HCT116 (cell line): ENCODE data around the gene ABHD12. TPM values are rescaled to one million over a fixed set of nuclear protein-coding genes. Genes with fewer than 3 reads are reported as not detected.

Experiments
- ATAC-seq: fragments of 200-7000 bp; cut with Tn5 transposase; 2 replicates; pipeline ENCODE4 v1.9.1; 2020; ENCODE audit warnings: mild to moderate bottlenecking, moderate library complexity
- BruUV-seq: library from RNA; stranded (reverse); fragments of 400-500 nt; replicated peaks from 2 replicates; lab custom pipeline; 2021; lab: Mats Ljungman, UMichigan
- CTCF ChIA-PET: fragments of 300-600 bp; sonication (Branson Sonifier 250); formaldehyde crosslinking; loops from one replicate; lab custom pipeline; 2021; ENCODE audit warnings: antibody characterized with exemption; lab: Charles Lee
- POLR2A ChIA-PET: fragments of 300-600, 350-600 bp; sonication (Branson Sonifier 250); formaldehyde crosslinking; loops from one replicate; lab custom pipeline; 2021; ENCODE audit warnings: antibody characterized with exemption; lab: Charles Lee
- RAD21 ChIA-PET, 2 experiments: fragments of 300-600 bp; sonication (Branson Sonifier 250); formaldehyde crosslinking; loops; one replicate each; lab custom pipeline; 2023; ENCODE audit warnings: low total read pairs in 2 of 2; ENCODE audit not compliant: uncharacterized antibody in 2 of 2, unreplicated experiment in 2 of 2, low non-redundant PET in 1 of 2; lab: Charles Lee
- DNase-seq: peaks from one replicate; pipeline ENCODE4 v3.0.0-alpha.2; 2010; ENCODE audit warnings: low read depth, low spot score
- H2AFZ ChIP-seq: fragments of 200-600 bp; shearing (Covaris generic), sonication (generic); 2 replicates; pipeline ENCODE4 v1.6.1; 2017; ENCODE audit warnings: low read depth, mixed run types, mixed read lengths, antibody characterized with exemption, low read length; ENCODE audit not compliant: poor library complexity, severe bottlenecking
- H3K27ac ChIP-seq: 2 replicates; pipeline ENCODE4 v1.5.1; 2012; ENCODE audit warnings: low read depth, low read length
- H3K27me3 ChIP-seq: fragments of 200-600 bp; sonication (generic); 2 replicates; pipeline ENCODE4 v1.6.1; 2016; ENCODE audit warnings: mixed run types, low read length, mixed read lengths; ENCODE audit not compliant: insufficient read depth
- H3K36me3 ChIP-seq, 2 experiments: fragments of 200-500 bp in 1 of 2; fragments of 200-600 bp in 1 of 2; sonication (Bioruptor generic) in 1 of 2; sonication (generic) in 1 of 2; 2 replicates each; pipeline versions ENCODE4 v1.5.1 to v1.6.1; 2014 to 2016; ENCODE audit warnings: low read length in 2 of 2, inconsistent platforms in 1 of 2, mixed read lengths in 1 of 2, mixed run types in 1 of 2; ENCODE audit not compliant: insufficient read depth in 2 of 2, control insufficient read depth in 1 of 2
- H3K4me1 ChIP-seq, 2 experiments: fragments of 200-600 bp in 1 of 2; sonication (generic) in 1 of 2; 2 replicates each; pipeline versions ENCODE4 v1.5.1 to v1.6.1; 2012 to 2017; ENCODE audit warnings: low read length in 2 of 2, inconsistent platforms in 1 of 2, mild to moderate bottlenecking in 1 of 2, mixed read lengths in 1 of 2, mixed run types in 1 of 2, moderate library complexity in 1 of 2; ENCODE audit not compliant: insufficient read depth in 2 of 2, control insufficient read depth in 1 of 2
- H3K4me2 ChIP-seq: fragments of 200-600 bp; sonication (generic); 2 replicates; pipeline ENCODE4 v1.6.1; 2017; ENCODE audit warnings: mixed run types, low read length, mixed read lengths
- H3K4me3 ChIP-seq, 2 experiments: fragments of 200-600 bp in 1 of 2; sonication (generic) in 1 of 2; replicated peaks in 1 of 2; 2 replicates each; pipeline ENCODE4 v1.5.1; 2011 to 2016; ENCODE audit warnings: low read length in 2 of 2, control low read depth in 1 of 2, low read depth in 1 of 2, mild to moderate bottlenecking in 1 of 2, mixed read lengths in 1 of 2, mixed run types in 1 of 2
- H3K79me2 ChIP-seq: fragments of 200-600 bp; sonication (generic); 2 replicates; pipeline ENCODE4 v1.6.1; 2017; ENCODE audit warnings: mild to moderate bottlenecking, mixed run types, low read length, moderate library complexity, mixed read lengths; ENCODE audit not compliant: insufficient read depth
- H3K9ac ChIP-seq: fragments of 200-600 bp; sonication (generic); 2 replicates; pipeline ENCODE4 v1.6.1; 2016; ENCODE audit warnings: low read length, mixed read lengths
- H3K9me2 ChIP-seq: fragments of 200-600 bp; sonication (generic), shearing (Covaris generic); 2 replicates; pipeline ENCODE4 v1.6.1; 2017; ENCODE audit warnings: mixed run types, mild to moderate bottlenecking, moderate library complexity; ENCODE audit not compliant: insufficient read depth
- H3K9me3 ChIP-seq, 2 experiments: fragments of 200-500 bp in 1 of 2; fragments of 200-600 bp in 1 of 2; sonication (Bioruptor generic) in 1 of 2; sonication (generic) in 1 of 2; 2 replicates each; pipeline ENCODE4 v1.6.1; 2014 to 2017; ENCODE audit warnings: low read length in 2 of 2, mixed read lengths in 2 of 2, inconsistent platforms in 1 of 2, low read depth in 1 of 2, mild to moderate bottlenecking in 1 of 2, mixed run types in 1 of 2, moderate library complexity in 1 of 2; ENCODE audit not compliant: control insufficient read depth in 1 of 2, insufficient read depth in 1 of 2
- H4K20me1 ChIP-seq: fragments of 200-600 bp; sonication (generic), shearing (Covaris generic); 2 replicates; pipeline ENCODE4 v1.6.1; 2017; ENCODE audit warnings: mixed run types, mild to moderate bottlenecking, moderate library complexity; ENCODE audit not compliant: insufficient read depth
- JUND ChIP-seq: IDR thresholded peaks from 2 replicates; pipeline ENCODE4 v1.6.1; 2012
- MAX ChIP-seq: IDR thresholded peaks from 2 replicates; pipeline ENCODE4 v1.6.1; 2012
- RAD21 ChIP-seq: IDR thresholded peaks from 2 replicates; pipeline ENCODE4 v1.6.1; 2012; ENCODE audit warnings: low read depth, mild to moderate bottlenecking
- SIN3A ChIP-seq: IDR thresholded peaks from 2 replicates; pipeline ENCODE4 v1.6.1; 2012; ENCODE audit warnings: low read depth
- SP1 ChIP-seq: IDR thresholded peaks from 2 replicates; pipeline ENCODE4 v1.6.1; 2012; ENCODE audit warnings: low read depth
- TCF7L2 ChIP-seq: IDR thresholded peaks from 2 replicates; pipeline ENCODE4 v1.7.0; 2011; ENCODE audit warnings: borderline replicate concordance, inconsistent platforms; ENCODE audit not compliant: insufficient read depth, insufficient read length; ENCODE audit errors: extremely low read depth
- ZFX ChIP-seq: fragments of 450-650 bp; IDR thresholded peaks from 2 replicates; pipeline ENCODE4 v1.6.1; 2017
- intact Hi-C: fragments of 100-400 bp; cut with micrococcal nuclease; formaldehyde crosslinking; loops from 2 replicates; pipeline ENCODE4 v1.10.0; 2022
- total RNA-seq: library from RNA; stranded (reverse); gene quantifications from one replicate; pipeline ENCODE4 v1.2.1, GENCODE V29; 2021; ENCODE audit not compliant: unreplicated experiment
- TF ChIP-seq, protein P1 (sequence below), 3 experiments: fragments of 200-600 bp in 1 of 3; sonication (generic) in 1 of 3; IDR thresholded peaks in 2 of 3; conservative IDR thresholded peaks in 1 of 3; 2 replicates each; pipeline ENCODE4 v1.5.1; 2012 to 2017; ENCODE audit warnings: low read depth in 2 of 3, low read length in 2 of 3, antibody characterized with exemption in 1 of 3, borderline replicate concordance in 1 of 3, control low read depth in 1 of 3, mild to moderate bottlenecking in 1 of 3, mixed read lengths in 1 of 3, mixed run types in 1 of 3, moderate library complexity in 1 of 3; ENCODE audit not compliant: insufficient read depth in 1 of 3
- TF ChIP-seq, protein P2 (sequence below): IDR thresholded peaks from 2 replicates; pipeline ENCODE4 v1.6.1; 2012; ENCODE audit warnings: low read depth
- TF ChIP-seq, protein P3 (sequence below): IDR thresholded peaks from 2 replicates; pipeline ENCODE4 v1.6.1; 2011; ENCODE audit warnings: mild to moderate bottlenecking, low read length, moderate library complexity; ENCODE audit not compliant: insufficient replicate concordance; ENCODE audit errors: extremely low read depth

Gene ABHD12
- total RNA-seq, 1 experiment from 2014 or later = 31.7 TPM

GRCh38 chr20:25344634-25345033, 46.0 kb downstream of the ABHD12 start (continued):
- TF ChIP-seq, protein P1, sequence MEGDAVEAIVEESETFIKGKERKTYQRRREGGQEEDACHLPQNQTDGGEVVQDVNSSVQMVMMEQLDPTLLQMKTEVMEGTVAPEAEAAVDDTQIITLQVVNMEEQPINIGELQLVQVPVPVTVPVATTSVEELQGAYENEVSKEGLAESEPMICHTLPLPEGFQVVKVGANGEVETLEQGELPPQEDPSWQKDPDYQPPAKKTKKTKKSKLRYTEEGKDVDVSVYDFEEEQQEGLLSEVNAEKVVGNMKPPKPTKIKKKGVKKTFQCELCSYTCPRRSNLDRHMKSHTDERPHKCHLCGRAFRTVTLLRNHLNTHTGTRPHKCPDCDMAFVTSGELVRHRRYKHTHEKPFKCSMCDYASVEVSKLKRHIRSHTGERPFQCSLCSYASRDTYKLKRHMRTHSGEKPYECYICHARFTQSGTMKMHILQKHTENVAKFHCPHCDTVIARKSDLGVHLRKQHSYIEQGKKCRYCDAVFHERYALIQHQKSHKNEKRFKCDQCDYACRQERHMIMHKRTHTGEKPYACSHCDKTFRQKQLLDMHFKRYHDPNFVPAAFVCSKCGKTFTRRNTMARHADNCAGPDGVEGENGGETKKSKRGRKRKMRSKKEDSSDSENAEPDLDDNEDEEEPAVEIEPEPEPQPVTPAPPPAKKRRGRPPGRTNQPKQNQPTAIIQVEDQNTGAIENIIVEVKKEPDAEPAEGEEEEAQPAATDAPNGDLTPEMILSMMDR (IDR thresholded peaks at IDR 0.05 in 2 of 3, conservative IDR thresholded peaks at IDR 0.05 in 1 of 3; ENCODE audit: borderline replicate concordance in 1 of 3, insufficient read depth in 1 of 3, low read depth in 2 of 3, low read length in 2 of 3) = no peak

DNA sequence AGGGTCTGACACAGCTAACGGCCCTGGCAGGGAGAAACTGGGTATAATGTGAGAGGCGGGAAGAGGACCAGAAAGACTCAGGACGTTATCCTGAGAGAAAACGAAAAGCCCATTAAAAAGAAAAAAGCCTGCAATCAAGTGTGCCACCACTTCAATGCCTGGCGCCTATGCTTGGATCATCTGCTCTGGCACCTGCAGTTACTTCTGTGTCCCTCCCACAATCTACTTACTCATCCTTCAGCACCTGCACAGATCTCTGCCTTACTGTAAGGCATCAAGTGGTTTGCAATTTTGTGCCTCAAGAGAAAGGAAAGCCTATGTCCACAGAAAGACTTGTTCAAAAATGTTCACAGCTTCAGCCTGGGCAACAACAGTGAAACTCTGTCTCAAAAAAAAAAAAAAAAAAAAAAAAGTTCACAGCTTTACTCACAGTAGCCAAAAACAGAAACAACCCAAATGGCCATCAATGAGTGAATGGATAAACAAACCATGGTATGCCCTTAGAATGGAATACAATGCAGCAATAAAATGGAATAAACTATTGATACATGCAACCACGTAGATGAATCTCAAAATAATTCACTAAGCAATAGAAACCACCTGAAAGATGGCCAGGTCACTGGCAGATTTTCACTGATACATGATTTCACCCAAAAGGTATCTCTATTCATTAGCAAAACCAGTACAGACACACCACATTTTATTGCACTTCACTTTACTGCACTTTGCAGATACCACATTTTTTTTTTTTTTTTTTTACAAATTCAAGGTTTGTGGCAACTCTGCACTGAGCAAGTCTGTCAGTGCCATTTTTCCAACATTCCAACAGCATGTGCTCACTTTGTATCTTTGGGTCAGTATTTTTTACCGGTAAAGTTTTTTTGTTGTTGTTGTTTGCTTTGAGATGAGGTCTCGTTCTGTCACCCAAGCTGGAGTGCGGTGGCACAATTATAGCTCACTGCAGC, 48.6 kb downstream of the ABHD12 start:
- intact Hi-C loops = no loop called here
- Histone ChIP-seq H3K27me3 (no peaks in the 10 kb centered on the region), H4K20me1 (no peaks in the 10 kb centered on the region), H2AFZ (no peak overlapping the region), H3K9ac (no peak overlapping the region), H3K9me3 (no peaks in the 10 kb centered on the region), H3K4me3 (no peak overlapping the region), H3K79me2 (peaks cover 21% of the 10 kb centered on the region), H3K36me3 (no peaks in the 10 kb centered on the region), H3K4me1 (no peaks in the 10 kb centered on the region), H3K4me2 (no peak overlapping the region), H3K27ac (no peak overlapping the region), H3K9me2 (no peaks in the 10 kb centered on the region)
- ChIA-PET RAD21 (no interaction called here), CTCF (no interaction called here), POLR2A (no interaction called here)
- no peak for ATAC-seq
- TF ChIP-seq SP1 (no peak), MAX (no peak), SIN3A (no peak), JUND (no peak), RAD21 (no peak), ZFX (no peak), TCF7L2 (no peak)
- TF ChIP-seq, protein P2, sequence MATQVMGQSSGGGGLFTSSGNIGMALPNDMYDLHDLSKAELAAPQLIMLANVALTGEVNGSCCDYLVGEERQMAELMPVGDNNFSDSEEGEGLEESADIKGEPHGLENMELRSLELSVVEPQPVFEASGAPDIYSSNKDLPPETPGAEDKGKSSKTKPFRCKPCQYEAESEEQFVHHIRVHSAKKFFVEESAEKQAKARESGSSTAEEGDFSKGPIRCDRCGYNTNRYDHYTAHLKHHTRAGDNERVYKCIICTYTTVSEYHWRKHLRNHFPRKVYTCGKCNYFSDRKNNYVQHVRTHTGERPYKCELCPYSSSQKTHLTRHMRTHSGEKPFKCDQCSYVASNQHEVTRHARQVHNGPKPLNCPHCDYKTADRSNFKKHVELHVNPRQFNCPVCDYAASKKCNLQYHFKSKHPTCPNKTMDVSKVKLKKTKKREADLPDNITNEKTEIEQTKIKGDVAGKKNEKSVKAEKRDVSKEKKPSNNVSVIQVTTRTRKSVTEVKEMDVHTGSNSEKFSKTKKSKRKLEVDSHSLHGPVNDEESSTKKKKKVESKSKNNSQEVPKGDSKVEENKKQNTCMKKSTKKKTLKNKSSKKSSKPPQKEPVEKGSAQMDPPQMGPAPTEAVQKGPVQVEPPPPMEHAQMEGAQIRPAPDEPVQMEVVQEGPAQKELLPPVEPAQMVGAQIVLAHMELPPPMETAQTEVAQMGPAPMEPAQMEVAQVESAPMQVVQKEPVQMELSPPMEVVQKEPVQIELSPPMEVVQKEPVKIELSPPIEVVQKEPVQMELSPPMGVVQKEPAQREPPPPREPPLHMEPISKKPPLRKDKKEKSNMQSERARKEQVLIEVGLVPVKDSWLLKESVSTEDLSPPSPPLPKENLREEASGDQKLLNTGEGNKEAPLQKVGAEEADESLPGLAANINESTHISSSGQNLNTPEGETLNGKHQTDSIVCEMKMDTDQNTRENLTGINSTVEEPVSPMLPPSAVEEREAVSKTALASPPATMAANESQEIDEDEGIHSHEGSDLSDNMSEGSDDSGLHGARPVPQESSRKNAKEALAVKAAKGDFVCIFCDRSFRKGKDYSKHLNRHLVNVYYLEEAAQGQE = no peak
- TF ChIP-seq, protein P3, sequence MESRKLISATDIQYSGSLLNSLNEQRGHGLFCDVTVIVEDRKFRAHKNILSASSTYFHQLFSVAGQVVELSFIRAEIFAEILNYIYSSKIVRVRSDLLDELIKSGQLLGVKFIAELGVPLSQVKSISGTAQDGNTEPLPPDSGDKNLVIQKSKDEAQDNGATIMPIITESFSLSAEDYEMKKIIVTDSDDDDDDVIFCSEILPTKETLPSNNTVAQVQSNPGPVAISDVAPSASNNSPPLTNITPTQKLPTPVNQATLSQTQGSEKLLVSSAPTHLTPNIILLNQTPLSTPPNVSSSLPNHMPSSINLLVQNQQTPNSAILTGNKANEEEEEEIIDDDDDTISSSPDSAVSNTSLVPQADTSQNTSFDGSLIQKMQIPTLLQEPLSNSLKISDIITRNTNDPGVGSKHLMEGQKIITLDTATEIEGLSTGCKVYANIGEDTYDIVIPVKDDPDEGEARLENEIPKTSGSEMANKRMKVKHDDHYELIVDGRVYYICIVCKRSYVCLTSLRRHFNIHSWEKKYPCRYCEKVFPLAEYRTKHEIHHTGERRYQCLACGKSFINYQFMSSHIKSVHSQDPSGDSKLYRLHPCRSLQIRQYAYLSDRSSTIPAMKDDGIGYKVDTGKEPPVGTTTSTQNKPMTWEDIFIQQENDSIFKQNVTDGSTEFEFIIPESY = no peak
- TF ChIP-seq, protein P1 (IDR thresholded peaks at IDR 0.05 in 2 of 3, conservative IDR thresholded peaks at IDR 0.05 in 1 of 3; ENCODE audit: borderline replicate concordance in 1 of 3, insufficient read depth in 1 of 3, low read depth in 2 of 3, low read length in 2 of 3) = no peak
- DNase-seq = no peak
- BruUV-seq = no TSS peak
